Neuronal stem cell (in vitro differentiated cells): ENCODE results near the gene HSD11B1L.
A peak's percentile ranks its signal among the peaks of the same experiment; 100 is the strongest.
"Not testable (repeated sequence)": the region's sequence is repeated elsewhere in the genome, so short reads cannot be mapped to it uniquely, and the experiment has no call there.

Source experiments
- DNase-seq: peaks from one replicate; pipeline ENCODE4 v3.0.0-alpha.2; 2013; ENCODE audit warnings: low spot score
- H2AFZ ChIP-seq: one replicate; pipeline ENCODE4 v1.6.1; 2013; ENCODE audit warnings: mild to moderate bottlenecking, low read length, inconsistent platforms
- H2AK5ac ChIP-seq: 2 replicates; pipeline ENCODE4 v1.6.1; 2013; ENCODE audit warnings: low read depth, mild to moderate bottlenecking, inconsistent platforms, low read length, moderate library complexity, mixed read lengths
- H2BK120ac ChIP-seq: 2 replicates; pipeline ENCODE4 v1.6.1; 2013; ENCODE audit warnings: low read depth, mild to moderate bottlenecking, inconsistent platforms, low read length, moderate library complexity, mixed read lengths
- H2BK12ac ChIP-seq: one replicate; pipeline ENCODE4 v1.6.1; 2013; ENCODE audit warnings: low read length, inconsistent platforms
- H2BK15ac ChIP-seq: 2 replicates; pipeline ENCODE4 v1.6.1; 2013; ENCODE audit warnings: mild to moderate bottlenecking, low read length, inconsistent platforms, mixed read lengths
- H2BK5ac ChIP-seq: one replicate; pipeline ENCODE4 v1.6.1; 2013; ENCODE audit warnings: inconsistent platforms, mild to moderate bottlenecking, low read length, moderate library complexity
- H3K14ac ChIP-seq: one replicate; pipeline ENCODE4 v1.6.1; 2013; ENCODE audit warnings: low read length, inconsistent platforms
- H3K18ac ChIP-seq: 2 replicates; pipeline ENCODE4 v1.6.1; 2013; ENCODE audit warnings: low read length, inconsistent platforms
- H3K23ac ChIP-seq: 2 replicates; pipeline ENCODE4 v1.6.1; 2013; ENCODE audit warnings: low read depth, mild to moderate bottlenecking, mixed read lengths, low read length, inconsistent platforms; ENCODE audit not compliant: poor library complexity
- H3K27ac ChIP-seq: replicated peaks from 3 replicates; pipeline ENCODE4 v1.5.1; 2013; ENCODE audit warnings: low read length, inconsistent platforms
- H3K27me3 ChIP-seq, 3 experiments: 2 replicates each; pipeline ENCODE4 v1.6.1; 2013; ENCODE audit warnings: low read length in 3 of 3, mild to moderate bottlenecking in 2 of 3, inconsistent platforms in 1 of 3, low read depth in 1 of 3, mixed read lengths in 1 of 3, moderate library complexity in 1 of 3; ENCODE audit not compliant: control insufficient read depth in 3 of 3, insufficient read depth in 3 of 3
- H3K36me3 ChIP-seq, 2 donors: replicated peaks in 1 of 2; 2 replicates each; pipeline ENCODE4 v1.6.1; 2013; ENCODE audit warnings: low read length in 2 of 2; ENCODE audit not compliant: control insufficient read depth in 2 of 2, insufficient read depth in 2 of 2
- H3K4ac ChIP-seq: 2 replicates; pipeline ENCODE4 v1.6.1; 2013; ENCODE audit warnings: inconsistent platforms, mild to moderate bottlenecking, low read length, moderate library complexity
- H3K4me1 ChIP-seq, 2 donors: 1 replicate in 1 of 2; 2 replicates in 1 of 2; pipeline ENCODE4 v1.6.1; 2013; ENCODE audit warnings: low read length in 2 of 2, low read depth in 1 of 2; ENCODE audit not compliant: control insufficient read depth in 2 of 2, insufficient read depth in 1 of 2
- H3K4me2 ChIP-seq: one replicate; pipeline ENCODE4 v1.6.1; 2013; ENCODE audit warnings: mild to moderate bottlenecking, low read length, inconsistent platforms; ENCODE audit not compliant: insufficient read depth, poor library complexity, severe bottlenecking
- H3K4me3 ChIP-seq, 2 donors: 2 replicates each; pipeline ENCODE4 v1.5.1; 2013; ENCODE audit warnings: low read length in 2 of 2, mild to moderate bottlenecking in 2 of 2, inconsistent platforms in 1 of 2, moderate library complexity in 1 of 2
- H3K79me1 ChIP-seq: one replicate; pipeline ENCODE4 v1.6.1; 2013; ENCODE audit warnings: low read depth, mild to moderate bottlenecking, inconsistent platforms, low read length, moderate library complexity
- H3K9ac ChIP-seq: one replicate; pipeline ENCODE4 v1.6.1; 2013; ENCODE audit warnings: mild to moderate bottlenecking, low read depth, low read length, inconsistent platforms; ENCODE audit not compliant: poor library complexity
- H3K9me3 ChIP-seq, 2 donors: replicated peaks in 1 of 2; 2 replicates each; pipeline versions ENCODE3 to v1.6.1; 2013; ENCODE audit warnings: low read length in 2 of 2, mild to moderate bottlenecking in 2 of 2, inconsistent platforms in 1 of 2, low read depth in 1 of 2, mixed read lengths in 1 of 2, moderate library complexity in 1 of 2; ENCODE audit not compliant: control insufficient read depth in 2 of 2, insufficient read depth in 1 of 2
- H4K8ac ChIP-seq: one replicate; pipeline ENCODE4 v1.6.1; 2013; ENCODE audit warnings: low read depth, mild to moderate bottlenecking, inconsistent platforms, low read length, moderate library complexity
- H4K91ac ChIP-seq: one replicate; pipeline ENCODE4 v1.6.1; 2013; ENCODE audit warnings: low read length, low read depth, mild to moderate bottlenecking, inconsistent platforms; ENCODE audit not compliant: poor library complexity
- WGBS, 2 donors: extraction: QIAGEN DNeasy Blood & Tissue Kit; methylation state at CpG; one replicate each; pipeline ENCODE4 v1.1.7; 2013; ENCODE audit warnings: missing lambda C conversion rate in 2 of 2, mixed read lengths in 1 of 2; ENCODE audit not compliant: insufficient read length in 2 of 2, insufficient replicate concordance in 1 of 2; ENCODE audit errors: extremely low coverage in 2 of 2; 5-methylcytosine and 5-hydroxymethylcytosine counted together

HSD11B1L gene

GRCh38 chr19:5687360-5688198 lies 6.8 kb downstream of the HSD11B1L start:
- peaks cover 0 to 2% of the 10 kb centered on the region in 2 donors for H3K9me3 ChIP-seq
- H2AFZ ChIP-seq: peak overlapping the region; percentile 40
- peak overlapping the region; percentile 97 for H3K18ac ChIP-seq
- peaks cover 4 to 5% of the 10 kb centered on the region in 2 donors for H3K4me1 ChIP-seq
- peak overlapping the region; percentile 84 for H2BK12ac ChIP-seq
- H3K27ac ChIP-seq: no peak overlapping the region
- H3K4me3 ChIP-seq: peak overlapping the region in 1 of 2 donors; percentile 17
- H3K27me3 ChIP-seq: no peaks in the 10 kb centered on the region
- peaks cover 12 to 18% of the 10 kb centered on the region in 2 donors for H3K36me3 ChIP-seq
- peak overlapping the region; percentile 40 for H3K4me2 ChIP-seq
- H3K23ac ChIP-seq: peak overlapping the region; percentile 96
- peak overlapping the region; percentile 75 for H2BK5ac ChIP-seq
- no peak overlapping the region for H4K8ac ChIP-seq
- peak overlapping the region; percentile 81 for H3K9ac ChIP-seq
- H4K91ac ChIP-seq: no peak overlapping the region
- DNase-seq: no peak
- H2BK15ac ChIP-seq: peak overlapping the region; percentile 81
- peak overlapping the region; percentile 96 for H2BK120ac ChIP-seq
- no CpG with 5 or more reads among the region's 76 CpGs for WGBS, 2 donors
- peak overlapping the region; percentile 95 for H2AK5ac ChIP-seq
- peak overlapping the region; percentile 97 for H3K4ac ChIP-seq
- peak overlapping the region; percentile 56 for H3K14ac ChIP-seq
- peaks cover 21% of the 10 kb centered on the region for H3K79me1 ChIP-seq

- WGBS, 2 donors: no CpG with 5 or more reads among the region's 13 CpGs
- not testable (repeated sequence) for H3K4ac ChIP-seq, H3K14ac ChIP-seq, H4K91ac ChIP-seq, H2AFZ ChIP-seq, H2BK15ac ChIP-seq, H2BK120ac ChIP-seq, H3K27ac ChIP-seq, H4K8ac ChIP-seq, H3K9me3 ChIP-seq, H3K4me1 ChIP-seq, H3K9ac ChIP-seq, H3K18ac ChIP-seq, H3K4me3 ChIP-seq, H3K4me2 ChIP-seq, H3K27me3 ChIP-seq, H2BK12ac ChIP-seq, DNase-seq
- H3K36me3 ChIP-seq: peaks cover 20 to 26% of the 10 kb centered on the region in 2 donors
- H2AK5ac ChIP-seq: peak overlapping the region; percentile 95
- H3K79me1 ChIP-seq: peaks cover 28% of the 10 kb centered on the region
- peak overlapping the region; percentile 96 for H3K23ac ChIP-seq
- H2BK5ac ChIP-seq: peak overlapping the region; percentile 75
Observed at GRCh38 chr19:5688262-5688881, 7.5 kb downstream of the HSD11B1L start.

GRCh38 chr19:5690125-5690954 lies 9.5 kb downstream of the HSD11B1L start, which contains the start of gene RPL36:
TSS of gene RPL36 (plus strand) at chr19:5690295. CDS start at chr19:5690508, 213 bp downstream.
- no peaks in the 10 kb centered on the region for H3K27me3 ChIP-seq
- no peak within 1 kb of the TSS for H4K8ac ChIP-seq
- peak within 1 kb of the TSS; percentile 97 to 100 for H3K4me3 ChIP-seq
- DNase-seq: peak; percentile 97
- H4K91ac ChIP-seq: peak within 1 kb of the TSS; percentile 95
- WGBS, 2 donors: no CpG with 5 or more reads among the region's 73 CpGs
- H3K79me1 ChIP-seq: peaks cover 38% of the 10 kb centered on the region
- H3K4me1 ChIP-seq: peaks cover 4 to 5% of the 10 kb centered on the region in 2 donors
- peak within 1 kb of the TSS; percentile 75 for H3K4me2 ChIP-seq
- H2BK5ac ChIP-seq: peak within 1 kb of the TSS; percentile 99
- peak within 1 kb of the TSS; percentile 90 for H3K27ac ChIP-seq
- no peak within 1 kb of the TSS for H2BK15ac ChIP-seq
- peaks cover 35 to 46% of the 10 kb centered on the region in 2 donors for H3K36me3 ChIP-seq
- H2AK5ac ChIP-seq: peak within 1 kb of the TSS; percentile 96
- H3K18ac ChIP-seq: peak within 1 kb of the TSS; percentile 99
- H2BK12ac ChIP-seq: no peak within 1 kb of the TSS
- peak within 1 kb of the TSS; percentile 95 for H3K4ac ChIP-seq
- H2AFZ ChIP-seq: peak within 1 kb of the TSS; percentile 87
- peak within 1 kb of the TSS; percentile 61 for H2BK120ac ChIP-seq
- peaks cover 0 to 4% of the 10 kb centered on the region in 2 donors for H3K9me3 ChIP-seq
- peak within 1 kb of the TSS; percentile 99 for H3K23ac ChIP-seq
- H3K14ac ChIP-seq: peak within 1 kb of the TSS; percentile 100
- peak within 1 kb of the TSS; percentile 100 for H3K9ac ChIP-seq
